MCF 10A (cell line): ENCODE results near the gene CTNNA1. TPM values are rescaled to one million over a fixed set of nuclear protein-coding genes. Genes with fewer than 3 reads are reported as not detected.
"Not testable (repeated sequence)": the region's sequence is repeated elsewhere in the genome, so short reads cannot be mapped to it uniquely, and the experiment has no call there.

Experiments
- BruUV-seq: library from RNA; stranded (reverse); fragments of 400-500 nt; replicated peaks from 2 replicates; lab custom pipeline; 2021; lab: Mats Ljungman, UMichigan
- CTCF ChIA-PET: fragments of 300-600 bp; sonication (Branson Sonifier 250); formaldehyde crosslinking; extraction: SDS; loops from one replicate; lab custom pipeline; 2021; ENCODE audit warnings: antibody characterized with exemption, inconsistent platforms; lab: Yijun Ruan, JAX
- POLR2A ChIA-PET: fragments of 300-600, 350-650 bp; sonication (Branson Sonifier 250); formaldehyde crosslinking; extraction: SDS; loops from one replicate; lab custom pipeline; 2020; ENCODE audit warnings: antibody characterized with exemption, inconsistent platforms; lab: Yijun Ruan, JAX
- DNase-seq: peaks from one replicate; pipeline ENCODE4 v3.0.0-alpha.2; 2018; ENCODE audit not compliant: unreplicated experiment
- H3K27ac Mint-ChIP-seq: one replicate; pipeline ENCODE4 v1.8.0; 2022; ENCODE audit warnings: mild to moderate bottlenecking, low read depth, mixed read lengths; ENCODE audit not compliant: unreplicated experiment
- H3K27me3 Mint-ChIP-seq: one replicate; pipeline ENCODE4 v1.8.0; 2022; ENCODE audit warnings: mixed read lengths; ENCODE audit not compliant: insufficient read depth, unreplicated experiment
- H3K36me3 Mint-ChIP-seq: one replicate; pipeline ENCODE4 v1.8.0; 2022; ENCODE audit warnings: mild to moderate bottlenecking, moderate library complexity, mixed read lengths; ENCODE audit not compliant: insufficient read depth, unreplicated experiment
- H3K4me1 Mint-ChIP-seq: one replicate; pipeline ENCODE4 v1.8.0; 2022; ENCODE audit warnings: mixed read lengths; ENCODE audit not compliant: insufficient read depth, unreplicated experiment
- H3K4me3 Mint-ChIP-seq: one replicate; pipeline ENCODE4 v1.8.0; 2022; ENCODE audit warnings: mild to moderate bottlenecking, moderate library complexity, mixed read lengths; ENCODE audit not compliant: unreplicated experiment
- H3K9me3 Mint-ChIP-seq: one replicate; pipeline ENCODE4 v1.8.0; 2022; ENCODE audit warnings: mixed read lengths; ENCODE audit not compliant: unreplicated experiment
- CTCF ChIP-seq: fragments of 200-600 bp; IDR thresholded peaks from one replicate; pipeline ENCODE4 v1.8.0; 2022; ENCODE audit warnings: antibody characterized with exemption, mild to moderate bottlenecking; ENCODE audit not compliant: unreplicated experiment
- intact Hi-C: fragments of 100-400 bp; cut with micrococcal nuclease; formaldehyde crosslinking; loops from 2 replicates; pipeline ENCODE4 v1.14.1; 2022
- total RNA-seq: library from RNA; stranded (reverse); gene quantifications from 2 replicates; pipeline ENCODE4 v1.2.3, GENCODE V29; 2022

Gene CTNNA1
- total RNA-seq, 1 experiment from 2014 or later = 519 TPM

DNA sequence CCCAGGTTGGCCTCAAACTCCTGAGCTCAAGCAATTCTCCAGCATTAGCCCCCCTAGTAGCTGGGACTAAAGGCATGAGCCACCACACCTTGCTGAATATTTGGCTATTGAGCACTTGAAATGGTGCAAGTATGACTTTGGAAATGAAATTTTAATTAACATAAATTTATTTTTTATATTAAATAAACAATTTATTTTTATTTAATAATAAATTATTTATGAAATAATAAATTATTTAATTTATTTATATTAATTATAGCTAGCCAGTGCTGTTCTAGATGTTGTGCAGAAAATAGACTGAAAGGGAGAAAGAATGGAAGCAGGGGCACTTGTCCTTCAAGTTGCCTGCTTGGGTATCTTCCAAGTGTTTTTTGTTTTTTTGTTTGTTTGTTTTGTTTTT is 40.0 kb upstream of the CTNNA1 start:
- ChIA-PET POLR2A (interaction anchor here (0.7 to 1.9 kb wide), 3 partner anchors 11 to 567 kb away, joined by 3 to 9 read pairs (median 4); no protein-coding TSS in a partner anchor), CTCF (interaction anchor here (1.2 kb wide), 1 partner anchor 14 kb away, joined by 4 read pairs; no protein-coding TSS in a partner anchor)
- Mint-ChIP-seq H3K4me1 (peaks cover 17% of the 10 kb centered on the region), H3K4me3 (no peak overlapping the region), H3K36me3 (peaks cover 6% of the 10 kb centered on the region), H3K9me3 (no peaks in the 10 kb centered on the region), H3K27ac (no peak overlapping the region), H3K27me3 (no peaks in the 10 kb centered on the region)
- no TSS peak for BruUV-seq
- no peak for DNase-seq
- intact Hi-C loops = no loop called here
- no peak for TF ChIP-seq CTCF

GRCh38 chr5:138714694-138715093 is 38.5 kb upstream of the CTNNA1 start:
- Mint-ChIP-seq H3K36me3 (peaks cover 6% of the 10 kb centered on the region), H3K27ac (no peak overlapping the region)
- CTCF ChIA-PET = interaction anchor here (0.5 to 1.6 kb wide), 7 partner anchors 8 to 892 kb away, joined by 3 to 7 read pairs (median 3); no protein-coding TSS in a partner anchor

DNA sequence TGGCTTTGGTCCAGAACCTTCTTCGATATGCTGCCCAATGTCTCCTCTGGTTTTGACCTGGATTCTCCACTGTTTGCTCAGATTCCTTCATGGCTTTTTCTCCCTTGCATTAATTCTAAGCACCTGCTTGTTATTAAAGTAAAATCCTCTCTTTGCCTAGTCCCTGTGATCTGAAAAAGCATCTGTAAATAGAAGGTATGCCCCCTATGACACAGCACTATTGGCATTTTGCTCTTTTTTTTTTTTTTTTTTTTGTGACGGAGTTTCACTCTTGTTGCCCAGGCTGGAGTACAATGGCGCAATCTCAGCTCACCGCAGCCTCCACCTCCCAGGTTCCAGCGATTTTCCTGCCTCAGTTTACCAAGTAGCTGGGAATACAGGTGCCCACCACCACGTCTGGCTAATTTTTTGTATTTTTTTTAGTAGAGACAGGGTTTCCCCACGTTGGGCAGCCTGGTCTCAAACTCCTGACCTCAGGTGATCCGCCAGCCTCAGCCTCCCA is 37.2 kb upstream of the CTNNA1 start:
- BruUV-seq, H3K36me3 Mint-ChIP-seq, H3K27me3 Mint-ChIP-seq, H3K9me3 Mint-ChIP-seq, H3K4me3 Mint-ChIP-seq, intact Hi-C loops: not testable (repeated sequence)
- H3K4me1 Mint-ChIP-seq = peaks cover 17% of the 10 kb centered on the region
- peak; percentile 52 for DNase-seq
- ChIA-PET CTCF (interaction anchor here (0.6 to 1.6 kb wide), 6 partner anchors 9 to 136 kb away, joined by 3 to 7 read pairs (median 3); no protein-coding TSS in a partner anchor), POLR2A (interaction anchor here (0.9 to 1.3 kb wide), 4 partner anchors 8 to 52 kb away, joined by 3 to 11 read pairs (median 4); no protein-coding TSS in a partner anchor)
- peak overlapping the region; percentile 11 for H3K27ac Mint-ChIP-seq

More at GRCh38 chr5:138714694-138715093, 38.5 kb upstream of the CTNNA1 start:
- DNase-seq = no peak
- no peak for TF ChIP-seq CTCF
- BruUV-seq = no TSS peak
- Mint-ChIP-seq H3K9me3 (no peaks in the 10 kb centered on the region), H3K27me3 (no peaks in the 10 kb centered on the region), H3K4me1 (peaks cover 17% of the 10 kb centered on the region), H3K4me3 (no peak overlapping the region)
- POLR2A ChIA-PET = interaction anchor here (1.1 to 1.9 kb wide), 3 partner anchors 9 to 11 kb away, joined by 3 to 9 read pairs (median 3); no protein-coding TSS in a partner anchor
- intact Hi-C loops = no loop called here

- H3K27ac Mint-ChIP-seq = peak overlapping the region; percentile 11
These were observed 36.7 kb upstream of the CTNNA1 start for GRCh38 chr5:138716456-138716924.

More at GRCh38 chr5:138716456-138716924, 36.7 kb upstream of the CTNNA1 start:
- intact Hi-C loops = no loop called here
- Mint-ChIP-seq H3K9me3 (no peaks in the 10 kb centered on the region), H3K36me3 (peaks cover 6% of the 10 kb centered on the region), H3K4me3 (no peak overlapping the region), H3K27me3 (no peaks in the 10 kb centered on the region), H3K4me1 (peaks cover 17% of the 10 kb centered on the region)
- no TSS peak for BruUV-seq
- ChIA-PET POLR2A (interaction anchor here (0.9 to 1.3 kb wide), 3 partner anchors 8 to 53 kb away, joined by 3 to 11 read pairs (median 4); no protein-coding TSS in a partner anchor), CTCF (interaction anchor here (0.7 to 1.0 kb wide), 2 partner anchors 14 to 46 kb away, joined by 3 read pairs; no protein-coding TSS in a partner anchor)
- peak; percentile 55 for DNase-seq
- TF ChIP-seq CTCF = no peak
